ENCODE data around the gene IL1R2. TPM values are rescaled to one million over a fixed set of nuclear protein-coding genes. Genes with fewer than 3 reads are reported as not detected.

The IL1R2 gene
- total and polyA plus RNA-seq, 2 of the 13 experiments (the other 11 are each of a cell fraction or from before 2014, with no cell fraction given), result 3.6 to 7.3 TPM

DNA sequence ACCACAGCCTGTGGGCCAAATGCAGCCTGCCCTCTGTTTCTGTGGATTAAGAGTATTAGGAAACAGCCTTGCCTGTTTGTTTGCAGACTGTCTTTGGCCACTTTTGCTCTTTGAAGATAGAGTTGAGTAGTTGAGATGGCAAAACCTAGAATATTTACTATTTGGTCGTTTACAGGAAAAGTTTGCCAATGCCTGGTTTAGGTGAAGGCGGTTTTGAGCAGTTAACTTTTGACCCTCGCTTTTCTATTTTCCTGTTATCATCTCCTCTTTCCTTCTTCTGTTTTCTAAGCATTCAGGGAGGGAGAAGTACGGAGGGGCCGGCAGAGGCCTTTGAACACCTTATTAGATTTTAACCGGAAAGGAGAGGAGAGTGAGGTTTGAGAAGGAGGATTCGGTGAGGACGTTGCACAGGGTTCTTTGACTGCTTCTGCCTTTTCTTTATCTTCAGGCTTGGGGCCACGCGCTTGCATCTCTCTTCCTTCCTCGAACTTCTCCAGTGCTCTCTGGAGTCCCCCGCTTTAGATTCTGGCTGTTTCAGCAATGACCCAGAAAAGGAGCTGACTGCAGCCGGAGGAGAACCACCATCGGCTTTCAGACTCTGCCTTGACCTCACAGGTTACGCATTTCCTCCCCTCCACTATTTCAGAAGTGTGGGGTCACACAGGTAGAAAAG is 39.2 kb downstream of the IL1R2 start (continued):
- TF ChIP-seq, protein P1, sequence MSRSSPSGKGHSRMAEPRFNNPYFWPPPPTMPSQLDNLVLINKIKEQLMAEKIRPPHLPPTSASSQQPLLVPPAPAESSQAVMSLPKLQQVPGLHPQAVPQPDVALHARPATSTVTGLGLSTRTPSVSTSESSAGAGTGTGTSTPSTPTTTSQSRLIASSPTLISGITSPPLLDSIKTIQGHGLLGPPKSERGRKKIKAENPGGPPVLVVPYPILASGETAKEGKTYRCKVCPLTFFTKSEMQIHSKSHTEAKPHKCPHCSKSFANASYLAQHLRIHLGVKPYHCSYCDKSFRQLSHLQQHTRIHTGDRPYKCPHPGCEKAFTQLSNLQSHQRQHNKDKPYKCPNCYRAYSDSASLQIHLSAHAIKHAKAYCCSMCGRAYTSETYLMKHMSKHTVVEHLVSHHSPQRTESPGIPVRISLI (CRISPR knock-in tag; IDR thresholded peaks at IDR 0.05; ENCODE audit: borderline replicate concordance), result peak; percentile 61; the same call in 1 of the 2 replicates
- TF ChIP-seq, protein P2, sequence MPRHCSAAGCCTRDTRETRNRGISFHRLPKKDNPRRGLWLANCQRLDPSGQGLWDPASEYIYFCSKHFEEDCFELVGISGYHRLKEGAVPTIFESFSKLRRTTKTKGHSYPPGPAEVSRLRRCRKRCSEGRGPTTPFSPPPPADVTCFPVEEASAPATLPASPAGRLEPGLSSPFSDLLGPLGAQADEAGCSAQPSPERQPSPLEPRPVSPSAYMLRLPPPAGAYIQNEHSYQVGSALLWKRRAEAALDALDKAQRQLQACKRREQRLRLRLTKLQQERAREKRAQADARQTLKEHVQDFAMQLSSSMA (CRISPR knock-in tag; IDR thresholded peaks at IDR 0.05), result 0 out of 2 replicates have a peak, but pooled peaks have one; percentile 22
- no peak for TF ChIP-seq BHLHE40 (IDR thresholded peaks at IDR 0.05; ENCODE audit: low read length)
- no peak for TF ChIP-seq RARG (CRISPR knock-in tag; IDR thresholded peaks at IDR 0.05; ENCODE audit: low read depth)
- TF ChIP-seq, protein P3, sequence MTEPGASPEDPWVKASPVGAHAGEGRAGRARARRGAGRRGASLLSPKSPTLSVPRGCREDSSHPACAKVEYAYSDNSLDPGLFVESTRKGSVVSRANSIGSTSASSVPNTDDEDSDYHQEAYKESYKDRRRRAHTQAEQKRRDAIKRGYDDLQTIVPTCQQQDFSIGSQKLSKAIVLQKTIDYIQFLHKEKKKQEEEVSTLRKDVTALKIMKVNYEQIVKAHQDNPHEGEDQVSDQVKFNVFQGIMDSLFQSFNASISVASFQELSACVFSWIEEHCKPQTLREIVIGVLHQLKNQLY (CRISPR knock-in tag; IDR thresholded peaks at IDR 0.05), result no peak
- no peak for TF ChIP-seq ZNF546 (CRISPR knock-in tag; conservative IDR thresholded peaks at IDR 0.05)
- TF ChIP-seq, protein P4, sequence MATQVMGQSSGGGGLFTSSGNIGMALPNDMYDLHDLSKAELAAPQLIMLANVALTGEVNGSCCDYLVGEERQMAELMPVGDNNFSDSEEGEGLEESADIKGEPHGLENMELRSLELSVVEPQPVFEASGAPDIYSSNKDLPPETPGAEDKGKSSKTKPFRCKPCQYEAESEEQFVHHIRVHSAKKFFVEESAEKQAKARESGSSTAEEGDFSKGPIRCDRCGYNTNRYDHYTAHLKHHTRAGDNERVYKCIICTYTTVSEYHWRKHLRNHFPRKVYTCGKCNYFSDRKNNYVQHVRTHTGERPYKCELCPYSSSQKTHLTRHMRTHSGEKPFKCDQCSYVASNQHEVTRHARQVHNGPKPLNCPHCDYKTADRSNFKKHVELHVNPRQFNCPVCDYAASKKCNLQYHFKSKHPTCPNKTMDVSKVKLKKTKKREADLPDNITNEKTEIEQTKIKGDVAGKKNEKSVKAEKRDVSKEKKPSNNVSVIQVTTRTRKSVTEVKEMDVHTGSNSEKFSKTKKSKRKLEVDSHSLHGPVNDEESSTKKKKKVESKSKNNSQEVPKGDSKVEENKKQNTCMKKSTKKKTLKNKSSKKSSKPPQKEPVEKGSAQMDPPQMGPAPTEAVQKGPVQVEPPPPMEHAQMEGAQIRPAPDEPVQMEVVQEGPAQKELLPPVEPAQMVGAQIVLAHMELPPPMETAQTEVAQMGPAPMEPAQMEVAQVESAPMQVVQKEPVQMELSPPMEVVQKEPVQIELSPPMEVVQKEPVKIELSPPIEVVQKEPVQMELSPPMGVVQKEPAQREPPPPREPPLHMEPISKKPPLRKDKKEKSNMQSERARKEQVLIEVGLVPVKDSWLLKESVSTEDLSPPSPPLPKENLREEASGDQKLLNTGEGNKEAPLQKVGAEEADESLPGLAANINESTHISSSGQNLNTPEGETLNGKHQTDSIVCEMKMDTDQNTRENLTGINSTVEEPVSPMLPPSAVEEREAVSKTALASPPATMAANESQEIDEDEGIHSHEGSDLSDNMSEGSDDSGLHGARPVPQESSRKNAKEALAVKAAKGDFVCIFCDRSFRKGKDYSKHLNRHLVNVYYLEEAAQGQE (IDR thresholded peaks at IDR 0.05; ENCODE audit: borderline replicate concordance in 1 of 2, low read depth in 1 of 2, low read length in 2 of 2), result peak in 1 of 2 experiments; percentile 22; a peak in 2 of 4 replicates
- TF ChIP-seq ZNF292 (CRISPR knock-in tag; IDR thresholded peaks at IDR 0.05; ENCODE audit: borderline replicate concordance, low read depth), result no peak
- TF ChIP-seq, protein P5, sequence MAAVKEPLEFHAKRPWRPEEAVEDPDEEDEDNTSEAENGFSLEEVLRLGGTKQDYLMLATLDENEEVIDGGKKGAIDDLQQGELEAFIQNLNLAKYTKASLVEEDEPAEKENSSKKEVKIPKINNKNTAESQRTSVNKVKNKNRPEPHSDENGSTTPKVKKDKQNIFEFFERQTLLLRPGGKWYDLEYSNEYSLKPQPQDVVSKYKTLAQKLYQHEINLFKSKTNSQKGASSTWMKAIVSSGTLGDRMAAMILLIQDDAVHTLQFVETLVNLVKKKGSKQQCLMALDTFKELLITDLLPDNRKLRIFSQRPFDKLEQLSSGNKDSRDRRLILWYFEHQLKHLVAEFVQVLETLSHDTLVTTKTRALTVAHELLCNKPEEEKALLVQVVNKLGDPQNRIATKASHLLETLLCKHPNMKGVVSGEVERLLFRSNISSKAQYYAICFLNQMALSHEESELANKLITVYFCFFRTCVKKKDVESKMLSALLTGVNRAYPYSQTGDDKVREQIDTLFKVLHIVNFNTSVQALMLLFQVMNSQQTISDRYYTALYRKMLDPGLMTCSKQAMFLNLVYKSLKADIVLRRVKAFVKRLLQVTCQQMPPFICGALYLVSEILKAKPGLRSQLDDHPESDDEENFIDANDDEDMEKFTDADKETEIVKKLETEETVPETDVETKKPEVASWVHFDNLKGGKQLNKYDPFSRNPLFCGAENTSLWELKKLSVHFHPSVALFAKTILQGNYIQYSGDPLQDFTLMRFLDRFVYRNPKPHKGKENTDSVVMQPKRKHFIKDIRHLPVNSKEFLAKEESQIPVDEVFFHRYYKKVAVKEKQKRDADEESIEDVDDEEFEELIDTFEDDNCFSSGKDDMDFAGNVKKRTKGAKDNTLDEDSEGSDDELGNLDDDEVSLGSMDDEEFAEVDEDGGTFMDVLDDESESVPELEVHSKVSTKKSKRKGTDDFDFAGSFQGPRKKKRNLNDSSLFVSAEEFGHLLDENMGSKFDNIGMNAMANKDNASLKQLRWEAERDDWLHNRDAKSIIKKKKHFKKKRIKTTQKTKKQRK (IDR thresholded peaks at IDR 0.05; ENCODE audit: low read length), result no peak
- TF ChIP-seq ISX (CRISPR knock-in tag; conservative IDR thresholded peaks at IDR 0.05), result no peak
- TF ChIP-seq SPEN (CRISPR knock-in tag; IDR thresholded peaks at IDR 0.05; ENCODE audit: low read depth), result no peak
- peak; percentile 26; the same call in 1 of the 2 replicates for TF ChIP-seq ZNF501 (CRISPR knock-in tag; IDR thresholded peaks at IDR 0.05)
- no peak; the same call in 1 of the 2 replicates for TF ChIP-seq ZSCAN12 (CRISPR knock-in tag; IDR thresholded peaks at IDR 0.05)
- peak; percentile 83 for TF ChIP-seq ZNF629 (CRISPR knock-in tag; conservative IDR thresholded peaks at IDR 0.05)
- no peak for TF ChIP-seq ZNF274 (CRISPR knock-in tag; IDR thresholded peaks at IDR 0.05)
- 0 out of 2 replicates have a peak, but pooled peaks have one; percentile 86 for TF ChIP-seq BRCA1 (CRISPR knock-in tag; IDR thresholded peaks at IDR 0.05)
- TF ChIP-seq SRF (IDR thresholded peaks at IDR 0.05; ENCODE audit: low read depth, low read length), result peak; percentile 19; the same call in 1 of the 2 replicates
- peak; percentile 58; the same call in 1 of the 2 replicates for TF ChIP-seq POLR2AphosphoS5 (IDR thresholded peaks at IDR 0.05; ENCODE audit: low read depth, low read length)
- peak; percentile 71 for TF ChIP-seq TBL1XR1 (IDR thresholded peaks at IDR 0.05; ENCODE audit: borderline replicate concordance, low read length, partially characterized antibody)
- peak; percentile 72; the same call in 1 of the 2 replicates for TF ChIP-seq HOXD1 (CRISPR knock-in tag; IDR thresholded peaks at IDR 0.05)
